Lung microvascular endothelial cell (primary cell): ENCODE data around the gene ITIH2. TPM values are rescaled to one million over a fixed set of nuclear protein-coding genes. Genes with fewer than 3 reads are reported as not detected.
"Not testable (repeated sequence)": the region's sequence is repeated elsewhere in the genome, so short reads cannot be mapped to it uniquely, and the experiment has no call there.

Source experiments
- DNase-seq, 2 donors: peaks; one replicate each; pipeline versions ENCODE4 v3.0.0 to v3.0.0-alpha.2; 2010; ENCODE audit warnings: low read depth in 2 of 2
- total RNA-seq: library from RNA; depleted of rRNA; stranded (reverse); fragments of >200 nt; gene quantifications from 2 replicates; pipeline ENCODE4 v1.2.1, GENCODE V29; 2014

ITIH2 gene, protein sequence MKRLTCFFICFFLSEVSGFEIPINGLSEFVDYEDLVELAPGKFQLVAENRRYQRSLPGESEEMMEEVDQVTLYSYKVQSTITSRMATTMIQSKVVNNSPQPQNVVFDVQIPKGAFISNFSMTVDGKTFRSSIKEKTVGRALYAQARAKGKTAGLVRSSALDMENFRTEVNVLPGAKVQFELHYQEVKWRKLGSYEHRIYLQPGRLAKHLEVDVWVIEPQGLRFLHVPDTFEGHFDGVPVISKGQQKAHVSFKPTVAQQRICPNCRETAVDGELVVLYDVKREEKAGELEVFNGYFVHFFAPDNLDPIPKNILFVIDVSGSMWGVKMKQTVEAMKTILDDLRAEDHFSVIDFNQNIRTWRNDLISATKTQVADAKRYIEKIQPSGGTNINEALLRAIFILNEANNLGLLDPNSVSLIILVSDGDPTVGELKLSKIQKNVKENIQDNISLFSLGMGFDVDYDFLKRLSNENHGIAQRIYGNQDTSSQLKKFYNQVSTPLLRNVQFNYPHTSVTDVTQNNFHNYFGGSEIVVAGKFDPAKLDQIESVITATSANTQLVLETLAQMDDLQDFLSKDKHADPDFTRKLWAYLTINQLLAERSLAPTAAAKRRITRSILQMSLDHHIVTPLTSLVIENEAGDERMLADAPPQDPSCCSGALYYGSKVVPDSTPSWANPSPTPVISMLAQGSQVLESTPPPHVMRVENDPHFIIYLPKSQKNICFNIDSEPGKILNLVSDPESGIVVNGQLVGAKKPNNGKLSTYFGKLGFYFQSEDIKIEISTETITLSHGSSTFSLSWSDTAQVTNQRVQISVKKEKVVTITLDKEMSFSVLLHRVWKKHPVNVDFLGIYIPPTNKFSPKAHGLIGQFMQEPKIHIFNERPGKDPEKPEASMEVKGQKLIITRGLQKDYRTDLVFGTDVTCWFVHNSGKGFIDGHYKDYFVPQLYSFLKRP
- total RNA-seq: not detected in 2 replicates

- DNase-seq: no peak
Measured at GRCh38 chr10:7703140-7703539, at the start of gene ITIH2. TSS of gene ITIH2 (plus strand) at chr10:7703316. CDS start at chr10:7703435, 119 bp downstream.

DNA sequence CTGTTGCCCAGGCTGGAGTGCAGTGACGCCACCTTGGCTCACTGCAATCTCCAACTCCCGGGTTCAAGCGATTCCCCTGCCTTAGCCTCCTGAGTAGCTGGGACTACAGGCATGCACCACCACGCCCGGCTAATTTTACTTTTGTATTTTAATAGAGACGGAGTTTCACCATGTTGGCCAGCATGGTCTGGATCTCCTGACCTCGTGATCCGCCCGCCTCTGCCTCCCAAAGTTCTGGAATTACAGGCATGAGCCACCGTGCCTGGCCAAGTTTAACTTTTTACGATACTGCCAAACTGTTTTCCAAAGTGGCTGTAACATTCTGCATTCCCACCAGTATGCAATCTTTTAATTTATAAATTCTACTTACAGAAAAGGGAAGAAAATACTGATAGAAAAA lies 46.0 kb upstream of the ITIH2 start:
- DNase-seq: not testable (repeated sequence)

- DNase-seq: no peak
Measured at GRCh38 chr10:7657552-7657951, 45.6 kb upstream of the ITIH2 start.

DNA sequence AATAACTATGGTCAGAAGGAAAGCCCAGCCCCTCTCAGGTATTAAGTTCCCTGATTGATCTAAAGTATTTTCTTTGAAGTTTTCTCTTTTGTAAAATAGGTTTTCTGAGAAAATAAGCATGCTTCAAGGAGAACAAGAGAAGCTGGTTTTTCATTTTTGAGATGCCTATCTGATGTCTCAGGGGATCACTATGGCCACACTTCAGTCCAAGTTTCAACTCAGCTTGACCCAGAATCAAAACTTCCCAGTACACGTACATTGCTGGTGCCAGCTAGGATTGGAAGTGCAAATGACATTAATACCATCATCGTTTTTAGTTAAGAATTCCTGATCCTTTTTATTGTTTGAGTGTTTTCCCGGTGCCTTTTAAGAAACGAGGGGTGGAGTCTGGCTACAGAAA lies 43.6 kb upstream of the ITIH2 start:
- no peak for DNase-seq

DNA sequence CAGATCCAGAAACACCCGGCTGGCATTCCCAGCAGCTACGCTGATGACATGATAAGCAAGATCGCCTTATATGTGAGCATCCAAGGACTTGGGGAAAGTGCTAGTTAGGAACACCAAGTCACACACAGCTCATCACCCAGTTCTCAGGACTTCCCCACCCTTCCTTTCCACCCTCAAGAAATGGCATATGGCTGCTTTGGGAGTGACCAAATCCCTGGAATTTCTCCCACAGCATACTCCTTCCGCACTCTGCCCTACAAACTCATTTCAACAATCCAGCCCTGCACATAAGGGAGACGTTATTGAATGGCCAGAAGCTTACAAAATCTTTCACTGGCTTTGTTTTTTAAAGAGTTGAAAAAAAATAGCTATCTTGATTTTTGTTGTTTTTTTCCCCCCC lies 40.6 kb upstream of the ITIH2 start:
- DNase-seq: no peak

DNA sequence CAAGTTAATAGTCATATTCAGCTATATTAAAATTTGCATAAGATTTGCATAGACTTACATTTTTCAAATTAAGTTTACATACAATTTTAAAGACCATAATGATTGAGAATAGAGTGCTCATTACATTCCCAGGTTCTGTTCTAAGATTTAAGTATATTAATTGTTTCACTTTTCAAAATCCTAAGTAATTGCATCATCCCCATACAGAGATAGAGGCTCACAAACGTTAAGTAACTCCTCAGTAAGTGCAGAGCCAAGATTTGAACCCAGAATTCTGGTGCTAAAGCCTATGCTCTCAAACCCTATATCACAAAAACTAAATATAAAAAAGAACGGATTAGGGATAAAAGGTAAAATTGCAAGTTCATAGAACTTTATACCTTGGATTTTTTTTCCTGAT lies 38.4 kb upstream of the ITIH2 start:
- DNase-seq: no peak

GRCh38 chr10:7665767-7666166 lies 37.3 kb upstream of the ITIH2 start:
- DNase-seq: no peak

- no peak for DNase-seq
Measured at GRCh38 chr10:7666253-7667023, 36.7 kb upstream of the ITIH2 start, which contains the start of gene ITIH5. TSS of gene ITIH5 (minus strand) at chr10:7666966. CDS start at chr10:7666892, 74 bp downstream.

GRCh38 chr10:7667262-7668141 lies 35.6 kb upstream of the ITIH2 start:
- no peak for DNase-seq

DNA sequence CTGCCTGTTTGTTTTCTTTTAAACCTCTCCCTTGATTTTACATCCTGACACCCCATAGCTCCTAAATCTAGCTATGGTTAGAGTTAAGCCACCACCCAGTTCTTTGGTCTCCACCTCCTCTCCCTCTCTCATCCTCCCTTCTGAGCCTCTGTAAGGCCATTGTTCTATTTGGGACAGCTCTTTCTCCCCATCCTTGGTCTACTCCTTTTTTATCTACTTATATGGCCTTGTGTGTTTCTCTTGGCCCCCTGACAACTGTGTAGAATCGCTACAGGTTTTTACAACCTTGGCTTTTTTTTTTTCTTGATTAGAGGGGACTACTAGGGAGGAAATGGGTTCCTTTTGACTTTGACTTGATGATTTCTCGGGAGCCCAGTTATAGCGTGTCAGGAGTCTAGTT lies 33.0 kb upstream of the ITIH2 start:
- DNase-seq: no peak

DNA sequence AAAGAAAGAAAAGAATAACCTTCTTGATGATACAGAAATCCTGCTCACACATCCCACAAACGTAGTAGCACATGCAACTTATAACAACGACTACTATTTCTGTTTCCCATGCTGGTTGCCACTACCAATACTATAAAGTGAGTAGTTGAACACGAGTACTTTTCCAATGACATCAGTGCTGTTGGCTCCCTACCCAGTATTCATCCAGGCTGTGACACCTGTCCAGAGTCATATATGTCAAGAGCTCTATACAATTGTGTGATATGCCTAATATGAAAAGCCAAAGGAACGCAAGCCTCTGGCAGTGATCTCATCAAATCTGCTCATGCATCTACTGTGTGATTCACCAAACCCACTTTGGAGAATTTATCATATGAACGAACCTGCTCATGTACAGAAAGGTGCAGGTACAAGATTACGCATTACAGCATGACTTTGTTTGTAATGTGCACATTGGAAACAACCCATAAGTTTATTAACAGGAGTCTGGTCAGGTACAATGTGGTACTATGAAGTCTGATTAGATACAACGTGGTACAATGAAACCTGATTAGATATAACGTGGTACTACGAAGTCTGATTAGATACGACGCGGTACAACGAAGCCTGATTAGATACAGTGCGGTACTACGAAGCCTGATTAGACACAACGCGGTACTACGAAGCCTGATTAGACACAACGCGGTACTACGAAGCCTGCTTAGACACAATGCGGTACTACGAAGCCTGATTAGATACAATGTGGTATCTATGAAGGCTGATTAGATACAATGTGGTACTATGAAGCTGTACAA lies 30.6 kb upstream of the ITIH2 start:
- DNase-seq: no peak

GRCh38 chr10:7679256-7679655 lies 23.9 kb upstream of the ITIH2 start:
- DNase-seq: no peak

GRCh38 chr10:7680078-7680477 lies 23.0 kb upstream of the ITIH2 start:
- not testable (repeated sequence) for DNase-seq

GRCh38 chr10:7686351-7687171 lies 16.6 kb upstream of the ITIH2 start:
- DNase-seq: no peak

GRCh38 chr10:7687228-7687907 lies 15.7 kb upstream of the ITIH2 start:
- DNase-seq: peak; percentile 88 to 94

GRCh38 chr10:7689591-7689990 lies 13.5 kb upstream of the ITIH2 start:
- no peak for DNase-seq

- DNase-seq: not testable (repeated sequence)
Measured at GRCh38 chr10:7690885-7691597, 12.1 kb upstream of the ITIH2 start.

- not testable (repeated sequence) for DNase-seq
Measured at GRCh38 chr10:7692368-7692767, 10.7 kb upstream of the ITIH2 start.
